Fibroblast of lung (primary cell): Measurements from ENCODE around the gene OLIG1. TPM values are rescaled to one million over a fixed set of nuclear protein-coding genes. Genes with fewer than 3 reads are reported as not detected.

Source experiments
- DNase-seq, 2 donors: peaks; one replicate each; pipeline versions ENCODE4 v3.0.0 to v3.0.0-alpha.2; 2010; ENCODE audit warnings: low read depth in 2 of 2
- H2AFZ ChIP-seq: 2 replicates; pipeline ENCODE4 v1.5.1; 2012; ENCODE audit warnings: low read length, control low read depth, inconsistent platforms
- H3K27ac ChIP-seq: 2 replicates; pipeline ENCODE4 v1.5.1; 2011; ENCODE audit warnings: low read length, control low read depth; ENCODE audit not compliant: insufficient read depth
- H3K27me3 ChIP-seq: 2 replicates; pipeline ENCODE4 v1.5.1; 2011; ENCODE audit warnings: mild to moderate bottlenecking, low read length; ENCODE audit not compliant: control insufficient read depth, insufficient read depth
- H3K36me3 ChIP-seq: 2 replicates; pipeline ENCODE4 v1.5.1; 2011; ENCODE audit warnings: low read length; ENCODE audit not compliant: control insufficient read depth, insufficient read depth
- H3K4me1 ChIP-seq: 2 replicates; pipeline ENCODE4 v1.5.1; 2011; ENCODE audit warnings: low read length; ENCODE audit not compliant: control insufficient read depth, insufficient read depth; ENCODE audit errors: extremely low read depth
- H3K4me2 ChIP-seq: 2 replicates; pipeline ENCODE4 v1.5.1; 2011; ENCODE audit warnings: low read length, control low read depth; ENCODE audit not compliant: insufficient read depth; ENCODE audit errors: extremely low read depth
- H3K4me3 ChIP-seq, 4 experiments: fragments of 200-600 bp in 1 of 4; sonication (generic) in 1 of 4; replicated peaks in 1 of 4; 2 replicates each; pipeline ENCODE4 v1.5.1; 2011 to 2016; ENCODE audit warnings: low read length in 4 of 4, low read depth in 3 of 4, mild to moderate bottlenecking in 3 of 4, control low read depth in 2 of 4, inconsistent platforms in 1 of 4, mixed read lengths in 1 of 4; ENCODE audit not compliant: insufficient read depth in 1 of 4; ENCODE audit errors: control extremely low read depth in 1 of 4
- H3K79me2 ChIP-seq: 2 replicates; pipeline ENCODE4 v1.5.1; 2012; ENCODE audit warnings: mild to moderate bottlenecking, low read length, inconsistent platforms; ENCODE audit not compliant: control insufficient read depth, insufficient read depth
- H3K9ac ChIP-seq: 2 replicates; pipeline ENCODE4 v1.5.1; 2011; ENCODE audit warnings: mild to moderate bottlenecking, low read length, control low read depth; ENCODE audit not compliant: insufficient read depth
- H3K9me3 ChIP-seq: 2 replicates; pipeline ENCODE4 v1.5.1; 2012; ENCODE audit warnings: low read depth, low read length; ENCODE audit not compliant: control insufficient read depth, insufficient read depth
- H4K20me1 ChIP-seq: 2 replicates; pipeline ENCODE4 v1.5.1; 2011; ENCODE audit warnings: low read length; ENCODE audit not compliant: control insufficient read depth, insufficient read depth; ENCODE audit errors: extremely low read depth
- CTCF ChIP-seq, 2 donors: IDR thresholded peaks in 1 of 2; conservative IDR thresholded peaks in 1 of 2; 1 replicate in 1 of 2; 2 replicates in 1 of 2; pipeline ENCODE4 v1.5.1; 2011 to 2012; ENCODE audit warnings: low read length in 2 of 2, control low read depth in 1 of 2, inconsistent platforms in 1 of 2, low read depth in 1 of 2, mild to moderate bottlenecking in 1 of 2
- EZH2 ChIP-seq: IDR thresholded peaks from 2 replicates; pipeline ENCODE4 v1.5.1; 2012; ENCODE audit warnings: low read length, control low read depth, mild to moderate bottlenecking; ENCODE audit errors: missing control alignments
- polyA plus RNA-seq, 2 donors: library from polyadenylated mRNA; depleted of rRNA in 1 of 2; stranded (reverse) in 1 of 2; unstranded in 1 of 2; fragments of >200 nt; gene quantifications; 2 replicates each; pipeline ENCODE4 v1.2.1, GENCODE V29; 2011 to 2012; ENCODE audit warnings: missing spikeins in 1 of 2
- total RNA-seq: library from RNA; depleted of rRNA; stranded (reverse); fragments of >200 nt; gene quantifications from 2 replicates; pipeline ENCODE4 v1.2.1, GENCODE V29; 2014

OLIG1 gene
- total and polyA plus RNA-seq, 2 donors (not counting 1 experiment from before 2014, with no cell fraction given): not detected

GRCh38 chr21:33063375-33063883 lies 6.5 kb upstream of the OLIG1 start:
- Histone ChIP-seq H4K20me1 (no peaks in the 10 kb centered on the region), H3K9me3 (no peaks in the 10 kb centered on the region), H3K4me2 (no peak overlapping the region), H3K27me3 (peaks cover 52% of the 10 kb centered on the region), H3K4me3 (no peak overlapping the region), H2AFZ (no peak overlapping the region), H3K36me3 (no peaks in the 10 kb centered on the region), H3K9ac (no peak overlapping the region), H3K27ac (no peak overlapping the region), H3K4me1 (no peaks in the 10 kb centered on the region), H3K79me2 (no peaks in the 10 kb centered on the region)
- DNase-seq: no peak
- TF ChIP-seq CTCF (conservative IDR thresholded peaks at IDR 0.05 in 1 of 2, IDR thresholded peaks at IDR 0.05 in 1 of 2; ENCODE audit: low read depth in 1 of 2, low read length in 2 of 2) (no peak), EZH2 (no peak)

GRCh38 chr21:33063907-33064622 lies 5.9 kb upstream of the OLIG1 start:
- no peak overlapping the region for H3K4me3 ChIP-seq
- TF ChIP-seq CTCF (conservative IDR thresholded peaks at IDR 0.05 in 1 of 2, IDR thresholded peaks at IDR 0.05 in 1 of 2; ENCODE audit: low read depth in 1 of 2, low read length in 2 of 2) (no peak), EZH2 (no peak)
- H4K20me1 ChIP-seq: no peaks in the 10 kb centered on the region
- H3K36me3 ChIP-seq: no peaks in the 10 kb centered on the region
- H3K79me2 ChIP-seq: no peaks in the 10 kb centered on the region
- H3K9ac ChIP-seq: no peak overlapping the region
- peaks cover 56% of the 10 kb centered on the region for H3K27me3 ChIP-seq
- no peak overlapping the region for H3K4me2 ChIP-seq
- no peak for DNase-seq
- H3K4me1 ChIP-seq: no peaks in the 10 kb centered on the region
- no peaks in the 10 kb centered on the region for H3K9me3 ChIP-seq
- no peak overlapping the region for H2AFZ ChIP-seq
- no peak overlapping the region for H3K27ac ChIP-seq

GRCh38 chr21:33064623-33065390 lies 5.1 kb upstream of the OLIG1 start:
- Histone ChIP-seq H3K36me3 (no peaks in the 10 kb centered on the region), H3K4me1 (no peaks in the 10 kb centered on the region), H3K4me2 (no peak overlapping the region), H2AFZ (no peak overlapping the region), H3K27me3 (peaks cover 58% of the 10 kb centered on the region), H4K20me1 (no peaks in the 10 kb centered on the region), H3K9me3 (no peaks in the 10 kb centered on the region), H3K79me2 (no peaks in the 10 kb centered on the region), H3K27ac (no peak overlapping the region), H3K9ac (no peak overlapping the region), H3K4me3 (no peak overlapping the region)
- TF ChIP-seq CTCF (conservative IDR thresholded peaks at IDR 0.05 in 1 of 2, IDR thresholded peaks at IDR 0.05 in 1 of 2; ENCODE audit: low read depth in 1 of 2, low read length in 2 of 2) (no peak), EZH2 (no peak)
- no peak for DNase-seq
